Measurements from ENCODE around the gene LIX1. TPM values are rescaled to one million over a fixed set of nuclear protein-coding genes. Genes with fewer than 3 reads are reported as not detected.

Gene LIX1
- total and polyA plus RNA-seq, 10 donors = 0.06 to 0.14 TPM; not detected in 8

- Histone ChIP-seq H3K36me3 (no peaks in the 10 kb centered on the region), H3K4me1 (peaks cover 0 to 23% (median 0%) of the 10 kb centered on the region in 6 donors), H3K27ac (no peak overlapping the region), H3K27me3 (replicated peaks in 1 of 7) (no peaks in the 10 kb centered on the region), H3K9me3 (no peaks in the 10 kb centered on the region), H3K4me3 (no peak overlapping the region)
- 84 to 97% (median 89%) methylated on average over 6 of the region's 6 CpGs for WGBS, 5 donors
- intact Hi-C loops (cut with DNase I; ENCODE audit: low total_unique reads) = no loop called here
- TF ChIP-seq POLR2A (IDR thresholded peaks at IDR 0.05) (no peak), POLR2AphosphoS5 (IDR thresholded peaks at IDR 0.05) (no peak), CTCF (IDR thresholded peaks at IDR 0.05 in 8 of 11, conservative IDR thresholded peaks at IDR 0.05 in 3 of 11) (no peak)
- no peak for DNase-seq
Measured at GRCh38 chr5:97101189-97101910, 41.1 kb downstream of the LIX1 start.

GRCh38 chr5:97100476-97100875 is 41.9 kb downstream of the LIX1 start:
- intact Hi-C loops (cut with DNase I; ENCODE audit: low total_unique reads) = no loop called here
- Histone ChIP-seq H3K36me3 (no peaks in the 10 kb centered on the region), H3K27me3 (replicated peaks in 1 of 7) (no peaks in the 10 kb centered on the region), H3K9me3 (no peaks in the 10 kb centered on the region), H3K27ac (no peak overlapping the region), H3K4me3 (no peak overlapping the region), H3K4me1 (peaks cover 0 to 23% (median 0%) of the 10 kb centered on the region in 6 donors)
- TF ChIP-seq CTCF (IDR thresholded peaks at IDR 0.05 in 8 of 11, conservative IDR thresholded peaks at IDR 0.05 in 3 of 11) = no peak
- TF ChIP-seq POLR2AphosphoS5 (IDR thresholded peaks at IDR 0.05) = no peak
- TF ChIP-seq POLR2A (IDR thresholded peaks at IDR 0.05) = no peak
- DNase-seq = no peak
- 64 to 87% (median 68%) methylated on average over 2 of the region's 2 CpGs for WGBS, 5 donors

- H3K9me3 ChIP-seq = no peaks in the 10 kb centered on the region
- H3K4me1 ChIP-seq = peaks cover 0 to 23% (median 0%) of the 10 kb centered on the region in 6 donors
- 52 to 79% (median 70%) methylated on average over 5 of the region's 5 CpGs for WGBS, 5 donors
- peak overlapping the region in 1 of 8 donors; percentile 13 for H3K4me3 ChIP-seq
- intact Hi-C loops (cut with DNase I; ENCODE audit: low total_unique reads) = no loop called here
- no peak for TF ChIP-seq POLR2A (IDR thresholded peaks at IDR 0.05)
- TF ChIP-seq CTCF (IDR thresholded peaks at IDR 0.05 in 8 of 11, conservative IDR thresholded peaks at IDR 0.05 in 3 of 11) = no peak
- TF ChIP-seq POLR2AphosphoS5 (IDR thresholded peaks at IDR 0.05) = no peak
- DNase-seq = no peak
- no peak overlapping the region for H3K27ac ChIP-seq
- no peaks in the 10 kb centered on the region for H3K36me3 ChIP-seq
- no peaks in the 10 kb centered on the region for H3K27me3 ChIP-seq (replicated peaks in 1 of 7)
Measured at GRCh38 chr5:97098922-97099321, 43.5 kb downstream of the LIX1 start.

GRCh38 chr5:97097326-97098230 is 44.8 kb downstream of the LIX1 start:
- Histone ChIP-seq H3K4me1 (peaks cover 0 to 23% (median 0%) of the 10 kb centered on the region in 6 donors), H3K27me3 (replicated peaks in 1 of 7) (no peaks in the 10 kb centered on the region), H3K27ac (peak overlapping the region in 5 of 8 donors; percentile 47 to 58 (median 51)), H3K36me3 (no peaks in the 10 kb centered on the region), H3K9me3 (no peaks in the 10 kb centered on the region), H3K4me3 (peak overlapping the region in 1 of 8 donors; percentile 17)
- TF ChIP-seq POLR2AphosphoS5 (IDR thresholded peaks at IDR 0.05) (no peak), CTCF (IDR thresholded peaks at IDR 0.05 in 8 of 11, conservative IDR thresholded peaks at IDR 0.05 in 3 of 11) (no peak), POLR2A (IDR thresholded peaks at IDR 0.05) (no peak)
- intact Hi-C loops (cut with DNase I; ENCODE audit: low total_unique reads) = no loop called here
- WGBS, 5 donors = 67 to 88% (median 77%) methylated on average over 9 of the region's 9 CpGs
- no peak for DNase-seq

Data from spleen (tissue), 11 donors.